Measurements from ENCODE around the gene OLA1. TPM values are rescaled to one million over a fixed set of nuclear protein-coding genes. Genes with fewer than 3 reads are reported as not detected.

OLA1 gene
- total RNA-seq, 1 donor from 2014 or later, result 104 TPM

- no peak for DNase-seq (ENCODE audit: low read depth)
- TF ChIP-seq, protein P1, sequence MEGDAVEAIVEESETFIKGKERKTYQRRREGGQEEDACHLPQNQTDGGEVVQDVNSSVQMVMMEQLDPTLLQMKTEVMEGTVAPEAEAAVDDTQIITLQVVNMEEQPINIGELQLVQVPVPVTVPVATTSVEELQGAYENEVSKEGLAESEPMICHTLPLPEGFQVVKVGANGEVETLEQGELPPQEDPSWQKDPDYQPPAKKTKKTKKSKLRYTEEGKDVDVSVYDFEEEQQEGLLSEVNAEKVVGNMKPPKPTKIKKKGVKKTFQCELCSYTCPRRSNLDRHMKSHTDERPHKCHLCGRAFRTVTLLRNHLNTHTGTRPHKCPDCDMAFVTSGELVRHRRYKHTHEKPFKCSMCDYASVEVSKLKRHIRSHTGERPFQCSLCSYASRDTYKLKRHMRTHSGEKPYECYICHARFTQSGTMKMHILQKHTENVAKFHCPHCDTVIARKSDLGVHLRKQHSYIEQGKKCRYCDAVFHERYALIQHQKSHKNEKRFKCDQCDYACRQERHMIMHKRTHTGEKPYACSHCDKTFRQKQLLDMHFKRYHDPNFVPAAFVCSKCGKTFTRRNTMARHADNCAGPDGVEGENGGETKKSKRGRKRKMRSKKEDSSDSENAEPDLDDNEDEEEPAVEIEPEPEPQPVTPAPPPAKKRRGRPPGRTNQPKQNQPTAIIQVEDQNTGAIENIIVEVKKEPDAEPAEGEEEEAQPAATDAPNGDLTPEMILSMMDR (conservative IDR thresholded peaks at IDR 0.05; ENCODE audit: low read depth, low read length), result no peak
- no peak overlapping the region for H3K4me3 ChIP-seq (ENCODE audit: low read depth, low read length)
These were observed 223.6 kb downstream of the OLA1 start for GRCh38 chr2:174024524-174025270.

- H3K4me3 ChIP-seq (ENCODE audit: low read depth, low read length), result no peak overlapping the region
- no peak for DNase-seq (ENCODE audit: low read depth)
- TF ChIP-seq, protein P1 (conservative IDR thresholded peaks at IDR 0.05; ENCODE audit: low read depth, low read length), result no peak
These were observed 224.5 kb downstream of the OLA1 start for GRCh38 chr2:174023591-174024523.

Other genes with a start within 250 kb of the OLA1 start
- 0.06 TPM in 1 of 2 replicates, not detected in the other for gene SP9, start 86.4 kb upstream of the OLA1 start, total RNA-seq
- 5.3 and 7.6 TPM in 2 replicates for gene SCRN3, start 147.2 kb upstream of the OLA1 start, total RNA-seq
- 0.87 and 1.7 TPM in 2 replicates for gene GPR155, start 238.5 kb upstream of the OLA1 start, total RNA-seq

Data from epithelial cell of proximal tubule (primary cell).